MM.1S (cell line): ENCODE data around the gene ADAMTS15.

Source experiments
- CTCF ChIP-seq: fragments of 300-600 bp; sonication (generic); IDR thresholded peaks from 2 replicates; pipeline ENCODE4 v1.5.1; 2016; ENCODE audit warnings: antibody characterized with exemption, low read length, mixed read lengths
- EZH2 ChIP-seq: fragments of 300-600 bp; sonication (generic); optimal IDR thresholded peaks from 2 replicates; pipeline ENCODE3; 2017; ENCODE audit warnings: low read depth, mild to moderate bottlenecking, antibody characterized with exemption, low read length, mixed read lengths
- EZH2phosphoT487 ChIP-seq: fragments of 300-600 bp; sonication (generic); IDR thresholded peaks from 2 replicates; pipeline ENCODE4 v1.6.1; 2018; ENCODE audit warnings: antibody characterized with exemption, low read length

- TF ChIP-seq CTCF (no peak), EZH2 (no peak), EZH2phosphoT487 (no peak)
Observed at GRCh38 chr11:130436171-130436570, 12.3 kb upstream of the ADAMTS15 start.
